IPS-18c (cell line): ENCODE data around the gene VRK3.
A peak's percentile ranks its signal among the peaks of the same experiment; 100 is the strongest.

ENCODE experiments used
- H3K4me3 ChIP-seq: 2 replicates; pipeline ENCODE4 v1.7.0; 2013; ENCODE audit warnings: low read depth, mild to moderate bottlenecking, low read length, moderate library complexity; ENCODE audit not compliant: insufficient read depth
- H3K9me3 ChIP-seq: one replicate; pipeline ENCODE4 v1.6.1; 2013; ENCODE audit warnings: mild to moderate bottlenecking, low read length, moderate library complexity; ENCODE audit not compliant: control insufficient read depth, insufficient read depth

VRK3 gene

DNA sequence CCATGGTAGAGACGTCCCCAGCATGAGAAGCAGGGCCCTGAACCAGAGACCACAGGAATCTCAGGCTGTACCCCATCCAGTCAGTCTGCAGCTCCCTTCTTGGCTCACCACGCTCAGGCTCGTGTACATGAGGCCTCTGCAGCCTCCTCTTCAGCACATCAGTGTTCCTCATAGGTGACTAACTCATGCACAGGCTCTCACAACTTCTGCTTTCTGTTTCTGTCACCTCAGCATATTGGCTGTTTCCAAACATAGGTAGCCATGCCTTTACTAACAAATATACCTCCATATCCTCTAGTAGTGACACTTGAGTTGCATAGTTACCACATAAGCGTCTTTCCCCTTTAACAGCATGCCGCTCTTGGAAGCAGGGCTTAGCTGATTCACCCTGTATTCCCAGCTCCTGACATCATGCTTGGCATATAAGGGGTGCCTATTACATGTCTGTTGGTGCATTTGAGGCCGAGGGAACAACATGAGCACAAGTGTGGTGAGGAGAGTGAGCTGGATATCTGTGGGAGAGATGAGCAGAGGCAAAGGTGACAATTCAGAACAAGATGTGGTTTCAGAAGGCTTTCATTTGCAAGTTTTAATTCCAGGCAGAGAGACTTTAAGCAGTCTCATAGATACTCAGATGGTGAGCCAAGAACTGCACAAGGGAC is 17.3 kb upstream of the VRK3 start:
- H3K4me3 ChIP-seq = no peak overlapping the region
- peaks cover 37% of the 10 kb centered on the region for H3K9me3 ChIP-seq

DNA sequence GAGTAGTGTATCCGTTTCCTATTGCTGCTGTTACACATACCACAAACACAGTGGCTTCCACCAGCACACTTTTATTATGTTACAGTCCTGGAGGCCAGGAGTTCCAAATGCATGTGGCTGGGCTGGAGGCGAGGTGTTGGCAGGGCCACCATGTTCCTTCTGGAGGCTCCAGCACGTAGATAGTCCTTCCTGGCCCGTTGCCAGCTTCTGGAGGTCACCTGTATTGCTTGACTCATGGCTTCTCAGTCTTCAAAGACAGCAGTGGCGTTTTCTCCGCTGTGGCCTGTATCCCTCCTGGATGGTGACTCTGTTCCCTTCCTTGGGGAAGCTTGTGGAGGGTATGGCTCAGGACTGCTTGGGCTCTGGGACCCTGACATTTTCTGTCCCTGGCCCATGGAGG is 15.8 kb upstream of the VRK3 start:
- Histone ChIP-seq H3K4me3 (no peak overlapping the region), H3K9me3 (peaks cover 29% of the 10 kb centered on the region)

DNA sequence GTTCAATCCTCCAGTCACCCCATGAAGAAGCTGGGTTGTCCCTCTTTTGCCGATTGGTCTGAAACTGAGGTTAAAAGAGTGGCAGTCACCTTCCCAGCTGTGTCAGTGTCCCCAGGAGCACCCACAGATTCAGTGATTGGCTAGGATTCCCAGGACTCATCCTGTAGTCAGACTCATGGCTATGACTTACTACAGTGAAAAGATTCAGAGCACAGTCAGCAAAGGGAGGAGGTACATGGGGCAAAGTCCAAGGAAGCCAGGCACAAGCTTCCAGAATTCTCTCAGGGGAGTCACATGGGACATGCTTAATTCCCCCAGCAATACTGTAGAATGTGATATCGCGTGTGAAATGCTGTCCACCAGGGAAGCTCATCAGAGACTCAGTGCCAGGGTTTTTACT is 14.8 kb upstream of the VRK3 start:
- Histone ChIP-seq H3K9me3 (peaks cover 21% of the 10 kb centered on the region), H3K4me3 (no peak overlapping the region)

DNA sequence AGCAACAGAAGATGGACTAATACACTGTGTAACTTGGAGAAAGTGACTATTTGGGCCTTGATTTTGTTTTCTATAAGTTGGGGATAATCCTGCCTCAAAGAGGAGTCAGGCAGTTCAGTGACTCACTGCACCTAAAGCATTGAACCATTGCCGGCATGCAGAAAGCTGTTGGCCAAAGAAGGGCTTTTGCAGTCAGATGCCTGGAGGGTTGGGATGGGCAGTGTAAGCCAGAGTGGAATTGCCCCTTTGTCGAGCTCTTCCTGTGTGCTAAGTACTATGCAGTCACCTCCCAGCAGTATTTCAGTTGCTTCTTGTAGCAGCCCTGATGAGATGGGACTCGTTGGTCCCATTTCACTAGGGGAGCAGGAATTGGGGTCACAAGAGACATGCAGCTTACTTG is 11.7 kb upstream of the VRK3 start:
- Histone ChIP-seq H3K9me3 (peaks cover 3% of the 10 kb centered on the region), H3K4me3 (no peak overlapping the region)

DNA sequence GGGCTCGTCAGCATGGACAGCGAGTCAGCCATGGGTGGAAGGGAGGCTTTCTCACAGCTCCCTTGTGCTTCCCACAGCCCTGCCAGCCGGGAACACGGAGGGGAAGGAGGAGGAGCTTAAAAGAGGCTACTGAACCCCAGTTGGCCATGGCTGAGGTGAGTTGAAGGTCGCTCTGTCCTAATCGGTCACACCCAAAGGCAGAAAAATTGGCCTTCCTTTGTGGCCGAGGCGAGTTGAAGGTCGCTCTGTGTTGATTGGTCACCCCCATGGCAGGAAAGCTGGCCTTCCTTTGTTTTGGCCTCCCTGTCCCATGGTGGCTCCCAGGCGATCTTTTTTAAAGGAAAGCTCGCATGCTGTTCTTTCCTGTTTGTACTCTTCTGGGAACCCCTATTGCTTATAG is 5.8 kb upstream of the VRK3 start:
- Histone ChIP-seq H3K4me3 (no peak overlapping the region), H3K9me3 (no peaks in the 10 kb centered on the region)

DNA sequence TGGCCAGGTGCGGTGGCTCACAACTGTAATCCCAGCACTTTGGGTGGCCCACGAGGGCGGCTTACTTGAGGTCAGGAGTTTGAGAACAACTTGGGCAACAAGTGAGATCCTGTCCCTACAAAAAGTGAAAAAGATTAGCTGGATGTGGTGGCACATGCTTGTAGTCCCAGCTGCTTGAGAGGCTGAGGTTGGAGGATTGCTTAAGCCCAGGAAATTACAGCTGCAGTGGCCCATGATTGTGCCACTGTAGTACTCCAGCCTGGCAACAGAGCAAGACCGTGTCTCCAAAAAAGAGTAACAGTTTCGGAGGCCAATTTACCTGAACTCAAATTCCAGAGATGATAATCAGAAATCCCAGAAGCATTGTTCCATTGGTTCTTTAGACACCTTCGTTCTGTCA is 5.1 kb upstream of the VRK3 start:
- Histone ChIP-seq H3K9me3 (no peaks in the 10 kb centered on the region), H3K4me3 (no peak overlapping the region)

DNA sequence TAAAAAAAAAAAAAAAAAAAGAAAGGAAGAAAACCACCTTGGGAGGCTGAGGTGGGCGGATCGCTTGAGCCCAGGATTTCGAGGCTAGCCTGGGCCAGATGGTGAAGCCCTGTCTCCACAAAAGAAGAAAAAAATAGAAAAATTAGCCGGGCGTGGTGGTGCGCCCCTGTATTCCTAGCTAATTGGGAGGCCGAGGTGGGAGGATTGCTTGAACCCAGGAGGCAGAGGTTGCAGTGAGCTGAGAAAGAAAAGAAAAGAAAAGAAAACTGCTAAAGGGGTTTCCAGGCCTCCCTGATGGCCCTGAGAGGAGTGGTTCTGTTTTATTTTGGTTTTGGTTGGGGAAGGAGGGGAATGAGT is 1.4 kb upstream of the VRK3 start:
- H3K9me3 ChIP-seq = no peaks in the 10 kb centered on the region
- H3K4me3 ChIP-seq = peak overlapping the region; percentile 43

DNA sequence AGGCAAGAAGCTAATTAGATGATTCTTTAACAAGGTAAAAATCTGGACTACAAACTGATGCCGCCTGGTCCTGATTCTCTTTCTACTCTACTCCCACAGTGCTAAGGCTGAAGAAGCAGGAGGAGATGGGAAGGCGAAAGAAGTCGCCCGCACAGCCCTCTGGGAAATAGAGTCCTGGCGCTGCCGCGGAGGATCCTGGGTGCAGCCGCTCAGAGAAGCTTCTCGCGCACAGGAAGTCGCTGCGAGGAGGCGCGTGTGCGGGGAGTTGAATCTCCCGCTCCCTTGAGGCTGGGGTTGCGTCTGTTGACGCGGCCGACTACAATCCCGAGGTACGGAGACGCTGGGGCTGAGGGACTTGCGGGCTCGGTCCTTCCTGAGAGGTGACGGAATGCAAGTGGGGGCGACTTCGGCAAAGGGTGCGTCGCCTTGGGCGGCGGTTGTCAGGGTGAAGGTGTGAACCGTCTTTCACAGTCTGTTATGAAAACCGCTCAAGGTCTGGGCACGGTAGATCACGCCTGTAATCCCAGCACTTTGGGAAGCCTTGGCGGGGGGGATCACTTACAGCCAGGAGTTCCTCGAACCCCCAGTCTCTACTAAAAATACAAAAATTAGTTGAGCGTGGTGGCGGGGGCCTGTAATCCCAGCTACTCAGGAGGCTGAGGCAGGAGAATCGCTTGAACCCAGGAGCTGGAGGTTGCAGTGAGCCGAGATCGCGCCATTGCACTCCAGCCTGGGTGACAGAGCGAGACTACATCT is 800 bp upstream of the VRK3 start, which contains the start of gene ZNF473:
Gene ZNF473, plus strand, starts transcription at position 212 of the 756 bp plus-strand sequence. CDS start 5,078 bp downstream, outside the sequence.
- peak within 1 kb of the TSS; percentile 68 for H3K4me3 ChIP-seq
- H3K9me3 ChIP-seq = no peaks in the 10 kb centered on the region

DNA sequence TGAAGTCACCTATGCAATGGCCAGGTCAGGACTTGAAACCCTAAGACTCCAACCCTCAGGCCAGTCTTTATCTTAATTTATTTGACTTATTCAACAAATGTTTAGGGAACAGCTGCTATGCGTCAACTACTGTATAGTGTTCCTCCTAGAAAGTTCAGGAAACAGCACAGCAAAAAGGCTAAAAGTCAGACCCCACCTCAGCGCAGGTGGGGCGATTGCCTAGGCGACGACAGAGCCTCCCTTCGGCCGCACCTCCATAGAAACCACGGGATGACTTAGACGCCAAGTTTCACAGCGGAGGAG is 502 bp downstream of the VRK3 start:
- H3K9me3 ChIP-seq = no peaks in the 10 kb centered on the region
- H3K4me3 ChIP-seq = peak overlapping the region; percentile 68

DNA sequence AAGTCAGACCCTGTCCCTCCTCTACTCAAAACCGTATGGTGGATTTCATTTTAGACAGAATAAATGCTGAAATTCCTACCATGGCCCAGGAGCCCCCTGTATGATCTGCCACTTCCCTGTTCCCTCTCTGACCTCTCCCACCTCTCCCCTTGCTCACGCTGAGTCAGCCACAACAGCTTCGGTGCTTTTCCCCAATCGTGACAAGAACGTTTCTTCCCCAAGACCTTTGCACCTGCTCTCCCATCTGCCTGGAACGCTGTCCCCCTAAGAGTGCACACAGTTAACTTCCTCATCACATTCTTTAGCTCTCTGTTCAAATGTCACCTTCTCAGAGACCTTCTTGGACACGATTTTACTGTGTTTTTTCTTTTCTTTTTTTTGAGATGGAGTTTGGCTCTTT is 2.3 kb downstream of the VRK3 start:
- no peak overlapping the region for H3K4me3 ChIP-seq
- H3K9me3 ChIP-seq = no peaks in the 10 kb centered on the region

DNA sequence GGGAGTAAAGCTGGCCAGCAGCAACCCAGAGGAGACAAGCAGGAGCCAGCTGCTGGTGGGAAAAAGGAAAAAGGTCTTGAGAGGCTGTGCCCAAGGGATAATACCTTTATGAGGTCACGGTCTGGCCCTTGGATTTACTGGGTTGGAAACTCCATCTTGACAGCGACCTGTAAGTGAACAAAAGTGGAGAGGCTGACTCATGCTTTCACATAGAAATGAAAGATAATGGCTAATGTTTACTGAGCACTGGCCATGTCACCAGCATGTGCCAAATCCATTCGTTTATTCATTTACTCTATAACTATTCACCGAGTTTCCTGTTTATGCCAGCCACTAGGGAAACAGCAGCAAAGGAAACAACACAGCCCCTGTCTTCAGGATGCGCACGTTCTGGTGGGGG is 4.7 kb downstream of the VRK3 start:
- no peak overlapping the region for H3K4me3 ChIP-seq

DNA sequence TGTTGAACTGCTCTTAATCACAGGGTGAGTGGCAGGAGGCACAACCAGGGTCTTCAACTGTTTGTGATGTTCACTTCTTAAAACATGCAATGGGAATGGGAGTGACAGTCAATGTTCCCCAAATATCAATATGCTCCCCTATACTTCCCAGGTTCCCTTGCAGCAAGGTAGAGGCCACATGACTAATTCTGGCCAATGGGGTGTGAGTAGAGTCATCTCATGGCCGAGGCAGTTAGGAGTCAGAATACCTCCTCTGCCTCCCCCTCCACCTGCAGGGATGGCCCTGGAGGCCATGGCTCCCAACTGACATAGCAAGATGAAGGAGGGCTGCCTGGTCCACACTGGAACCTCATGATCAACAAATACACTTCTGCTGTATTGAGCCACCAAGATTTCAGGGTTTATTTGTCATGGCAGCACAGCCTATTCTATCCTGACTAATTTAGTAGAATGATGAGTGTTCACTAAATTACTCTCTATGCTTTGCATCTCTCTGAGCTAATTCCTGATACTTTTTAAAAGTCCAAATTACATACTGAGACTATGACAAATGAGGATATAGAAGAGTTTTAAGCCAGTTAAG is 8.9 kb downstream of the VRK3 start:
- no peak overlapping the region for H3K4me3 ChIP-seq
- H3K9me3 ChIP-seq = no peaks in the 10 kb centered on the region

More for the DNA sequence above, 4.7 kb downstream of the VRK3 start:
- H3K9me3 ChIP-seq = no peaks in the 10 kb centered on the region

DNA sequence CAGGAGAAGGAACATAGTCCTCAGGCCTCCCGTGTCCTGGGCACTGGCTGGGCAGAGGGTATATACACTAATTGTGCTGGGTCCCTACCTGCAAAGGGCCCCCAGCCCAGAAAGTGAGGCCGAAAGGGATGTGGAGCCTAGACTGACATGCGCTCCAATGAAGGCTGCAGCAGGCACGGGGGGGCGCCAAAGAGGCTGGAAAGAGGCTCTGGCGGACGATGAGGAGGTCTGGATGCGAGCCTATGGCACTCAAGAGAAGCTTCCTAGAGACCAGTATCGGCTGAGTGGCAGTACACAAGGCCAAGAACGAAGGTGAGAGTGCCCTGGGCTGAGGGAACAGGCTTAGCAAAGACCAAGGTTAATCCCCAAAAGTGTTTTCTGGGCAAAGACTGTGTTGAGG is 16.6 kb downstream of the VRK3 start:
- H3K4me3 ChIP-seq = no peak overlapping the region
- no peaks in the 10 kb centered on the region for H3K9me3 ChIP-seq

DNA sequence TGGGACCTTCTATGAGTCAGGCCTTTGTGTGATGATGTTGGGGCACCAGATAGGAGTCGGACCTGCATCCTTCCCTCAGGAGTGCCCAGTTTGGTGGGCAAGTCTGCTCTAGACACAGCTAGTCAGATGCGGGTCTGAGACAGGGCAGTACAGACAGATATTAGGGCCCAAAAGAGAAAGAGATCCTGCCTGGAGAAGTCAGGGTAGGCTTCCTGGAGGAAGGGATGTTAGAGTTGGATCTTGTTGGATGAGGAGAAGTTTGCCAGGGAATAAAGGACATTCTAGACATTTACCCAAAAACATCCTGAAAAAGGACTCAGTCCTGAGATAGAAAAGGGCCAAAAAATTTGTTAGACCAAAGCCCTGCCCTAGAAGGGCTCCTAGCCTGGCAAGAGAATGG is 17.2 kb downstream of the VRK3 start:
- H3K9me3 ChIP-seq = no peaks in the 10 kb centered on the region
- no peak overlapping the region for H3K4me3 ChIP-seq

DNA sequence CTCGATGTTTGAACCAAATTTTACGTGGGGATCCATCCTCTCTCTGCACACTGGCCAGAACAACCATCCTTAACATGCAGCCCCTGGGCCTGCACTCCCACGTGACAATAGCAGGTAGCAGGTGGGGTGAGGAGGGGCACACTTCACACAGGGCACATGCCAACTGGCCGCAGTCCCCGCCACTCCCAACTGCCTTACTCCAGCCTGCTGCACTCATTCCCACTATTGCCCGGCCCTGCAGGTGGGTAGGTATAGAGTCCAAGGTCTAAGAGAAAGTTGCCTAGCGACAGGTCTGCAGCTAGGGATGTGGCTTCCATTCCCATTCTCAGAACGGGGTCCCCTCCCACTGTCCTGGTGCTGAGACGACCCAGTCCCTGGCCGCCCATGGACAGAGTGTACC is 18.0 kb downstream of the VRK3 start:
- Histone ChIP-seq H3K4me3 (no peak overlapping the region), H3K9me3 (no peaks in the 10 kb centered on the region)

DNA sequence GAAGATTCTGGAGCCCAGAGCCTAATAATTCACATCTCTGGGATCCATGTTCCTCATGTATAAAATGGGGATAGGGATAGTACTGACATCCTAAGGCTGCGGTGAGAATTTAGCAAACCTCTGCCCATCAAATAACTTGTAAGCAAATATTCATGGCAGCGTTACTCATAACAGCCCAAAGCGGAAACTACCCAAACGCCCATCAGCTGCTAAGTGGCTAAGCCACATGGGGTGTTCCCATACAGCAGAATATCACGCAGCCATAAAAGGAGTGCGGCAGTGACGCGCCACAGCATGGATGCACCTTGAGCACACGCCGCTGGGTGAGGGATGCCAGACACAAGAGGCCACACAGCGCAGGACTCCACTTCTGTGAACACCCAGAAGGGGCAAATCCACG is 19.7 kb downstream of the VRK3 start:
- Histone ChIP-seq H3K4me3 (no peak overlapping the region), H3K9me3 (no peaks in the 10 kb centered on the region)

DNA sequence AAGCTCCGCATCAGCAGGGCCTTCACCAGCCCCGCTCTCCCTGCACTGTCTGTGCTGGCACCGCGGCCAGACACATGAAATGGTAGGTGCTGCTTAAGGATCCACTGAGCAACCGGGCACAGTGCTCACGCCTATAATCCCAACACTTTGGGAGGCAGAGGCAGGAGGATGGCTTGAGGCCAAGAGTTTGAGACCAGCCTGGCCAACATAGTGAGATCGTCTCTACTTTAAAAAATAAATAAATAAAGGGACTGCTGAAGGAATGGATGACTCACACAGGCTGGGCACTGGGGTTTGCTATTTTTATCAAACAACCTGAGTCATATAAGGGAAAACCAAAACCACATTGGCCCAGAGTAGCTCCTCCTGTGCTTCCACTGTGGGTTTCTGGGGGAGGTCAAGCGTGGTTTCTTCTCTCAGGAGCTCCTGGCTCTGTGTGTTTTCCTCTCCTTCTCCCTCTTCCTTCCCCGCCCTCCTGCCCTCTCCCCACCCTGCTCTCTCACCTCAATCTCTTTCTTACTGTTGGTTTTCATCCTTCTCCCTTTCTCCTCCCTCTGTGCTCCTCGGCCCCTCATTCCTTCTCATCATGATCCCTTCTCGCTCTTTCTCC is 21.3 kb downstream of the VRK3 start:
- no peaks in the 10 kb centered on the region for H3K9me3 ChIP-seq
- no peak overlapping the region for H3K4me3 ChIP-seq

DNA sequence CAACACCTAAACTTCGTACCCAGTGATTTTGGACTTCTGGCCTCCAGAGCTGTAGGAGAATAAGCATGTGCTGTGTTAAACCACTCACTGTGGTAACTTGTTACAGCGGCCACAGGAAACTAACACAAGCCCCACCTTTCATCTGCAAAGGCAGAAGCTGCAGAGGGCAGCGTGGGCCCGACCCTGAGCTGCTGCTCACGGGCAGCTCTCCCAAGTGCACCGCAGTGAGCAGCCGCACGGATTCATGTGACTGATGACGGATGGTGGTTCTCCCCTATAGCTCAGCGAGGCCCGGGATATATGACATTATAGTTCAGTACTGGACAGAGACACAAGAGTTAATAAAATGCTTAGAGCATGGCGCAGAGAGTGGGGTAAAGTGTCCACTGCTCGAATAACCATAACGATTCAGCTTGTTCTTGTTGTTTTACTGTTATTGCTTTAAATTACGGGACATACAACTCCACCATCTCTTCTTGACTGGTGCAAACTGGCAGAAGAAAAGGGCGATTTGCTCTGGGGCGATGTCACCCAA is 21.9 kb downstream of the VRK3 start:
- no peaks in the 10 kb centered on the region for H3K9me3 ChIP-seq
- H3K4me3 ChIP-seq = no peak overlapping the region
